Thyroid gland (tissue), 4 donors: ENCODE measurements around the gene ELP4. TPM values are rescaled to one million over a fixed set of nuclear protein-coding genes. Genes with fewer than 3 reads are reported as not detected.

Experiments
- DNase-seq, 2 donors: peaks; one replicate each; pipeline ENCODE4 v3.0.0-alpha.2; 2019
- H3K27ac ChIP-seq, 3 donors: fragments of 200-600 bp; sonication (generic); 1 replicate in 2 of 3; 2 replicates in 1 of 3; pipeline ENCODE4 v1.5.1; 2016 to 2019; ENCODE audit warnings: mild to moderate bottlenecking in 1 of 3, moderate library complexity in 1 of 3
- H3K27me3 ChIP-seq: fragments of 200-600 bp; sonication (generic); one replicate; pipeline ENCODE4 v1.5.1; 2019
- H3K36me3 ChIP-seq, 2 donors: fragments of 200-600 bp; sonication (generic); one replicate each; pipeline ENCODE4 v1.5.1; 2016 to 2019
- H3K4me1 ChIP-seq, 2 donors: fragments of 200-600 bp; sonication (generic); one replicate each; pipeline ENCODE4 v1.5.1; 2017 to 2019
- H3K4me3 ChIP-seq, 3 donors: fragments of 200-600 bp; sonication (generic); replicated peaks in 1 of 3; 1 replicate in 2 of 3; 2 replicates in 1 of 3; pipeline ENCODE4 v1.5.1; 2016; ENCODE audit warnings: mild to moderate bottlenecking in 1 of 3
- H3K9me3 ChIP-seq: fragments of 200-600 bp; sonication (generic); one replicate; pipeline ENCODE4 v1.5.1; 2017
- POLR2A ChIP-seq, 2 donors: fragments of 450-650 bp; IDR thresholded peaks; one replicate each; pipeline ENCODE4 v1.6.1; 2017; ENCODE audit warnings: antibody characterized with exemption in 2 of 2, mild to moderate bottlenecking in 2 of 2, moderate library complexity in 1 of 2
- WGBS, 2 donors: methylation state at CpG; one replicate each; pipeline ENCODE4 v1.1.5; 2017; 5-methylcytosine and 5-hydroxymethylcytosine counted together
- intact Hi-C: fragments of 100-400 bp; cut with DNase I; formaldehyde crosslinking; loops from one replicate; pipeline ENCODE4 v1.15.1; 2023
- total RNA-seq, 4 donors: library from RNA; depleted of rRNA; stranded (reverse); fragments of >200 nt; gene quantifications; one replicate each; pipeline ENCODE4 v1.2.3, GENCODE V29; 2016
- TF ChIP-seq, protein P1 (sequence below), 6 experiments: fragments of 200-600 bp in 3 of 6; fragments of 450-650 bp in 3 of 6; sonication (generic) in 3 of 6; IDR thresholded peaks; one replicate each; pipeline ENCODE4 v1.5.1; 2016 to 2019; ENCODE audit warnings: antibody characterized with exemption in 6 of 6, mild to moderate bottlenecking in 2 of 6, inconsistent platforms in 1 of 6, moderate library complexity in 1 of 6

The ELP4 gene
- total RNA-seq, 4 donors from 2014 or later, result 27.4 to 36.5 (median 33.0) TPM

DNA sequence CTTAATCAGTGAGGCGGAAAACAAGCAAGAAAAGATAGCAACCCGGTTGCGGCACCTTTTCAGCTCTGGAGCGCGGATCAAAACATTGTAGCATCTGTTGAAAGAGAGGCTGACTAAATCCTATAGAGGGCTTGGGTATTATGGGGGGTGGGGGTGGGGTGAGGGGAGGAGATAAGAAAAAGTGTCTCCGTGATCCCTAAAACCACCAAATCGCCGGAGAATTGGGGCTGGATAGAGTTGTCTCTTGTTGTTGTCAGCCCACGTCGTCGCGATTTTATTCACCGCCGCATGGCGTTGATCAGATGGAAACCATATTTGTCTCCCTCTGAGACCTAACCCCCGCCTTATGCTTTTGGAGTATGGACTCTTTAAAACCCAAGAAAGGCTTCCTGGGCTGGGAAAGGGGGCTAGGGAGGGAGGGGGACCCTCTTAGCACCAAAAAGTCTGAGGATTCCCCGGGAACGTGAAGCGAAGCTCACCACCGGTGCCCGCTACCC lies 288.5 kb downstream of the ELP4 start:
- peaks cover 66% of the 10 kb centered on the region for H3K27me3 ChIP-seq
- WGBS, 2 donors, result 8 to 10% methylated on average over 21 of the region's 21 CpGs
- H3K9me3 ChIP-seq, result no peaks in the 10 kb centered on the region
- DNase-seq, result no peak
- no peak overlapping the region for H3K27ac ChIP-seq
- H3K4me1 ChIP-seq, result peaks cover 13 to 15% of the 10 kb centered on the region in 2 donors
- TF ChIP-seq, protein P1, sequence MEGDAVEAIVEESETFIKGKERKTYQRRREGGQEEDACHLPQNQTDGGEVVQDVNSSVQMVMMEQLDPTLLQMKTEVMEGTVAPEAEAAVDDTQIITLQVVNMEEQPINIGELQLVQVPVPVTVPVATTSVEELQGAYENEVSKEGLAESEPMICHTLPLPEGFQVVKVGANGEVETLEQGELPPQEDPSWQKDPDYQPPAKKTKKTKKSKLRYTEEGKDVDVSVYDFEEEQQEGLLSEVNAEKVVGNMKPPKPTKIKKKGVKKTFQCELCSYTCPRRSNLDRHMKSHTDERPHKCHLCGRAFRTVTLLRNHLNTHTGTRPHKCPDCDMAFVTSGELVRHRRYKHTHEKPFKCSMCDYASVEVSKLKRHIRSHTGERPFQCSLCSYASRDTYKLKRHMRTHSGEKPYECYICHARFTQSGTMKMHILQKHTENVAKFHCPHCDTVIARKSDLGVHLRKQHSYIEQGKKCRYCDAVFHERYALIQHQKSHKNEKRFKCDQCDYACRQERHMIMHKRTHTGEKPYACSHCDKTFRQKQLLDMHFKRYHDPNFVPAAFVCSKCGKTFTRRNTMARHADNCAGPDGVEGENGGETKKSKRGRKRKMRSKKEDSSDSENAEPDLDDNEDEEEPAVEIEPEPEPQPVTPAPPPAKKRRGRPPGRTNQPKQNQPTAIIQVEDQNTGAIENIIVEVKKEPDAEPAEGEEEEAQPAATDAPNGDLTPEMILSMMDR (IDR thresholded peaks at IDR 0.05), result no peak
- TF ChIP-seq POLR2A (IDR thresholded peaks at IDR 0.05), result no peak
- H3K36me3 ChIP-seq, result no peaks in the 10 kb centered on the region
- H3K4me3 ChIP-seq, result no peak overlapping the region
- intact Hi-C loops, result no loop called here

DNA sequence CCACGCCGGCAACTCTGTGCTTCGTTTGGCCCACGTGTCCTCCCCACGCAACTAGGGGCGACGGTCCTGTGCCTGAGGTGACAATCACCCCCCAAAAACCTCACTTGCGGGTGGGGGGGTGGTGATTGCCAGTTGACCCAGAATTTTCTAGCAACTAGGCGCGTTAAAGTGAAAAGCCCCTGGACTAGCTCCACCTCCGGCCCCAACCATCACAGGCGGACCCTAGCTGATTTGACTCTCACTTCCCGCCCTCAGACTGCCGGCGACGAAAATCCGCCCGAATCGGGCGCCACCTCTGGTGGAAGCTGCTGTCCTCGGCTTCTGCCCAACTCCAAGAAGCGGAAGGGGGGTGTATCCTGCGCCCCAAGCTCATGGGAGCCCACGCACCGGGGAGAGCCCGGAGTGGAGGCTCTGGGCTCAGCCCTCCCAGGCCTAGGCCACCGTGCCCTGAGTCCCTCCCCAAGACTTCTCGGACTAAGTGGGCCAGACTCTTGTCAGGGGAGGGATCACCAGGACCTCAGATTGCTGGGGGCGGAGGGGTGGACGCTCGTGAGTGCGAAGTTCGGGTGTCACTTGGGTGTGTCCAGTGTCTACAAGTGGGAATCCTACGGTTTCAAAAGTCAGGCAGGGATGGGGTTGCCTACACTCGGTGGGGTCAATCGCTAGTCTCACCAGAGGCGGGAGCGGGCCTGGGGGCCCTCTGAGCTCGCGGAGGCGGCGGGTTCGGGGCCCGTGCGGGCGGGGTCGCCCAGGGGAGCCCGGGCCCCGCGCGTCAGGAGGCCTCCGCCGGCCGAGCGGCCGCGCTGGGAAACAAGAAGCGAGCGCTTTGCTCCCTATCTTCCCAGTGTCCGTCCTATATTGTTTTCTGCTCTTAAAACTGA lies 289.2 kb downstream of the ELP4 start:
- no peak for DNase-seq
- Histone ChIP-seq H3K36me3 (no peaks in the 10 kb centered on the region), H3K4me3 (no peak overlapping the region), H3K4me1 (peaks cover 13 to 15% of the 10 kb centered on the region in 2 donors), H3K27me3 (peaks cover 73% of the 10 kb centered on the region), H3K9me3 (no peaks in the 10 kb centered on the region), H3K27ac (no peak overlapping the region)
- 4 to 5% methylated on average over 28 to 32 of the region's 60 CpGs for WGBS, 2 donors
- TF ChIP-seq, protein P1 (IDR thresholded peaks at IDR 0.05), result no peak
- no peak for TF ChIP-seq POLR2A (IDR thresholded peaks at IDR 0.05)
- intact Hi-C loops, result no loop called here

DNA sequence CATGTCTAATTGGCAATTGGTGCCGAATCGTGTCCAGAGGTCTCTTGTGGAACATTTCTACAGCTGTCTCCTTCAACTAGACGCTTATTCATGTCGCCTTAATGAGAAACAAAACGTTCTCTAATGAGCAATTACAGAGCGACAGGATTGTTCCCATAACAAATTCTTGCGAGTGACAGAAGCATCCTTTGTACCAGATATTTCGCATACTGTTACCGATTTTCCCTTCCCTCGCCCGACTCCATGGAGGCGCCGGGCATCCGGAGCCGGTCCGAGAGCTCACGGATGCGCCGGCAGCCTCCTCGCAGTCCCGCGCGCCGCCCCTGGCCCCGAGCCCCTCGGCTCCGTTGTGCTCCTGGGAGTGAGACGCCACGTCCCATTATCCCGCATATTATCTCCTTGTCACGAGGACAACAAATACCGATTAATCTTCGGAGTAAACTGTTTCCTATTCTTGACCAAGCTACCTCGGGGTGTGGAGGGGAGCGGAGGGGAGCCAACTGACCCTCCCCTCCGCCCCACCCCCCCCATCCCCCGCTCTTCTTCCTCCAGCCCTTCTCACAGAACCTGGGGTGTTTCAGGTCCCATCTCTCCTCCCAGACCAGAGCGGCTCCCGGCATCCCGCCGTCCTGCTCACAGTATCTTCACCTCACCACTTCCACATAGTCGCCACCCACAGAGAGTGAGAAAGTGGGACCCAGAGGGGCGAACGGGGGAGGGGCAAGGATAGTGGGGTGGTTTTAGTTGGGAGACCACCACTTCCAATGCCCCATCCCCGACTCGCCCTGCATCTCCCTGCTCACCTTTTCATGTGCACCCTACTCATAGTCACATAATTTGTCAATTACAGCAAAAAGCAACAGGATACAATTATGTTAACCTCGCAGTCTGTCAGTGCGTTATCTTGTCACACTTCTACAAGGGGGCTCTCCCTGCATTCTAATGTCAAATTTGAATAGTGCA lies 290.1 kb downstream of the ELP4 start:
- no peak for DNase-seq
- Histone ChIP-seq H3K9me3 (no peaks in the 10 kb centered on the region), H3K4me3 (no peak overlapping the region), H3K27ac (no peak overlapping the region), H3K36me3 (no peaks in the 10 kb centered on the region), H3K4me1 (peaks cover 18 to 22% of the 10 kb centered on the region in 2 donors), H3K27me3 (peaks cover 82% of the 10 kb centered on the region)
- TF ChIP-seq, protein P1 (IDR thresholded peaks at IDR 0.05), result no peak
- no peak for TF ChIP-seq POLR2A (IDR thresholded peaks at IDR 0.05)
- intact Hi-C loops, result no loop called here
- WGBS, 2 donors, result 6% methylated on average over 44 to 48 of the region's 48 CpGs

DNA sequence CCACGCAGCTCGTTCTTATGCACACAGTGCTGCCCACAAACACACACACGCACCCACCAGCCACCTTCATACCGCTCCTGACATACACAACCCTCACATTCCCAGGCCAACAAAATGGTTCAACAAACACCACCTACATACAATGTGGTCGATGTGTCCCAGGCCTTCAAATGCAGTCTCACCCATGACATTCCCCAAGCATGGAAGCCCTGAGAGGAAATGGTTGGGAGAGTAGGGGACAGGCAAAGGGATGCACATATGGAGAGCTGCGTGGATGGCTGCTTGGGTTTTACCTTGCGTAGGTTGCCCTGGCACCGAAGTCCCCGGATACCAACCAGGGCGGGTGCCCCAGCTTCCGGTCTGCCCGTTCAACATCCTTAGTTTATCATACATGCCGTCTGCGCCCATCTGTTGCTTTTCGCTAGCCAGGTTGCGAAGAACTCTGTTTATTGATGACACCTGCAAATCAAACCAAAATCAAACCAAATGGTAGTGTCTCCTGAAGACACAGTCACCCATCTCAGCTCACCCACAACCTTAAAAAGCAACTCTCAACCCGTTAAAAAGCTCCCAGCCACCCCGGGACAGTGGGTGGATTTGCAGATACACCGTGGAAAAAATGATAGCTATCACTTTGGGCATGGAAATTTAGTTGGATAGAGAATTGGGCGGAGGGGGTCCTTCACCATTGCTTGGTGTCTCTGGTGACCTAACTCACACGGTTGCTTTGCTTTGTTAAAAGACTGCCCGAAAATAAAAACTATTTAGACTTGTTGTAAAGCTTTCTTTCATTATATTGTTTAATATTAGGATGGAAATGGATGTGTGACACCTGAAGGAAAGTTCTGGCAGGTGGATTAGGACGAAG lies 291.1 kb downstream of the ELP4 start:
- H3K9me3 ChIP-seq, result no peaks in the 10 kb centered on the region
- intact Hi-C loops, result no loop called here

More for the DNA sequence above, 291.1 kb downstream of the ELP4 start:
- Histone ChIP-seq H3K36me3 (no peaks in the 10 kb centered on the region), H3K4me1 (peaks cover 19 to 31% of the 10 kb centered on the region in 2 donors), H3K4me3 (no peak overlapping the region), H3K27me3 (peaks cover 89% of the 10 kb centered on the region), H3K27ac (no peak overlapping the region)
- DNase-seq, result no peak
- 10 to 11% methylated on average over 20 to 23 of the region's 23 CpGs for WGBS, 2 donors
- TF ChIP-seq, protein P1 (IDR thresholded peaks at IDR 0.05), result no peak
- TF ChIP-seq POLR2A (IDR thresholded peaks at IDR 0.05), result no peak
